ENCODE data around the gene PDIA2.

DNA sequence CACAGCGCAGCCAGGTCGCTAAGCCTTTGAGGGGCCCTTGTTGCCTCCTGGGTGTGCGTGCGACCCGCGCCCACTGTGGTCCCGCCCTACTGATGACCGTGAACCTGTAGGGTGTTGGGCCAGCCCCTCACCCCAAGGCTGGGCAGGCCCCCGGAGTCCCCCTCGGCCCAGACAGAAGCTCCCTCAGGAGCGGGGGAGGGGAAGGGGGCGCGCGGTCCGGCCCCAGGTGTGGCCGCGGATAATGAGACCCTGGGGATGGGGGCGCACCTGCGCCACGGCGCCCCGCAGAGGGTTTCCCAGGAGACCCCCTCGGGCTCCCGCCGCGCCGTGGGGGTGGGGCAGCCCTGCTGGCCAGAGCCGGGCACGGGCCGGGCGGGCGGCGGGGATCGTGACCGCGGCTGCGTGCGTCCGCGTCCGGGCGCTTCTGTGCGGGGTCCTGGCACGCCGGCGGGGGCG is 2.9 kb upstream of the PDIA2 start:
- TF ChIP-seq CEBPB (IDR thresholded peaks at IDR 0.05) (no peak), YY1 (IDR thresholded peaks at IDR 0.05; ENCODE audit: low read depth) (no peak), EP300 (IDR thresholded peaks at IDR 0.05; ENCODE audit: borderline replicate concordance) (no peak), TAF1 (IDR thresholded peaks at IDR 0.05; ENCODE audit: low read depth) (no peak), EGR1 (IDR thresholded peaks at IDR 0.05) (no peak), RAD21 (IDR thresholded peaks at IDR 0.05; ENCODE audit: low read depth) (no peak), CREB1 (IDR thresholded peaks at IDR 0.05; ENCODE audit: low read depth) (no peak), FOXM1 (IDR thresholded peaks at IDR 0.05; ENCODE audit: borderline replicate concordance, low read depth) (no peak), TCF12 (IDR thresholded peaks at IDR 0.05; ENCODE audit: low read depth) (no peak), NFIC (IDR thresholded peaks at IDR 0.05) (no peak), TEAD4 (IDR thresholded peaks at IDR 0.05) (no peak)
- TF ChIP-seq, protein P1, sequence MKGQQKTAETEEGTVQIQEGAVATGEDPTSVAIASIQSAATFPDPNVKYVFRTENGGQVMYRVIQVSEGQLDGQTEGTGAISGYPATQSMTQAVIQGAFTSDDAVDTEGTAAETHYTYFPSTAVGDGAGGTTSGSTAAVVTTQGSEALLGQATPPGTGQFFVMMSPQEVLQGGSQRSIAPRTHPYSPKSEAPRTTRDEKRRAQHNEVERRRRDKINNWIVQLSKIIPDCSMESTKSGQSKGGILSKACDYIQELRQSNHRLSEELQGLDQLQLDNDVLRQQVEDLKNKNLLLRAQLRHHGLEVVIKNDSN (IDR thresholded peaks at IDR 0.05): no peak
- TF ChIP-seq, protein P2, sequence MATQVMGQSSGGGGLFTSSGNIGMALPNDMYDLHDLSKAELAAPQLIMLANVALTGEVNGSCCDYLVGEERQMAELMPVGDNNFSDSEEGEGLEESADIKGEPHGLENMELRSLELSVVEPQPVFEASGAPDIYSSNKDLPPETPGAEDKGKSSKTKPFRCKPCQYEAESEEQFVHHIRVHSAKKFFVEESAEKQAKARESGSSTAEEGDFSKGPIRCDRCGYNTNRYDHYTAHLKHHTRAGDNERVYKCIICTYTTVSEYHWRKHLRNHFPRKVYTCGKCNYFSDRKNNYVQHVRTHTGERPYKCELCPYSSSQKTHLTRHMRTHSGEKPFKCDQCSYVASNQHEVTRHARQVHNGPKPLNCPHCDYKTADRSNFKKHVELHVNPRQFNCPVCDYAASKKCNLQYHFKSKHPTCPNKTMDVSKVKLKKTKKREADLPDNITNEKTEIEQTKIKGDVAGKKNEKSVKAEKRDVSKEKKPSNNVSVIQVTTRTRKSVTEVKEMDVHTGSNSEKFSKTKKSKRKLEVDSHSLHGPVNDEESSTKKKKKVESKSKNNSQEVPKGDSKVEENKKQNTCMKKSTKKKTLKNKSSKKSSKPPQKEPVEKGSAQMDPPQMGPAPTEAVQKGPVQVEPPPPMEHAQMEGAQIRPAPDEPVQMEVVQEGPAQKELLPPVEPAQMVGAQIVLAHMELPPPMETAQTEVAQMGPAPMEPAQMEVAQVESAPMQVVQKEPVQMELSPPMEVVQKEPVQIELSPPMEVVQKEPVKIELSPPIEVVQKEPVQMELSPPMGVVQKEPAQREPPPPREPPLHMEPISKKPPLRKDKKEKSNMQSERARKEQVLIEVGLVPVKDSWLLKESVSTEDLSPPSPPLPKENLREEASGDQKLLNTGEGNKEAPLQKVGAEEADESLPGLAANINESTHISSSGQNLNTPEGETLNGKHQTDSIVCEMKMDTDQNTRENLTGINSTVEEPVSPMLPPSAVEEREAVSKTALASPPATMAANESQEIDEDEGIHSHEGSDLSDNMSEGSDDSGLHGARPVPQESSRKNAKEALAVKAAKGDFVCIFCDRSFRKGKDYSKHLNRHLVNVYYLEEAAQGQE (IDR thresholded peaks at IDR 0.05; ENCODE audit: low read depth): no peak
- TF ChIP-seq, protein P3, sequence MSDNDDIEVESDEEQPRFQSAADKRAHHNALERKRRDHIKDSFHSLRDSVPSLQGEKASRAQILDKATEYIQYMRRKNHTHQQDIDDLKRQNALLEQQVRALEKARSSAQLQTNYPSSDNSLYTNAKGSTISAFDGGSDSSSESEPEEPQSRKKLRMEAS (IDR thresholded peaks at IDR 0.05): no peak
